LNCaP clone FGC (cell line): ENCODE results near the gene TMEM256.
A peak's percentile ranks its signal among the peaks of the same experiment; 100 is the strongest.

Experiments
- DNase-seq: peaks from one replicate; pipeline ENCODE4 v3.0.0-alpha.2; 2011; ENCODE audit warnings: low read depth
- H3K4me3 ChIP-seq: 2 replicates; pipeline ENCODE4 v1.5.1; 2011; ENCODE audit warnings: mild to moderate bottlenecking, low read depth, low read length, control low read depth
- CTCF ChIP-seq: IDR thresholded peaks from 2 replicates; pipeline ENCODE4 v1.5.1; 2012; ENCODE audit warnings: mild to moderate bottlenecking; ENCODE audit not compliant: control insufficient read depth, insufficient read depth; ENCODE audit errors: extremely low read depth

Gene TMEM256

GRCh38 chr17:7403977-7404736, at the start of gene TMEM256:
Gene TMEM256, minus strand, starts transcription at chr17:7404097. Its CDS starts 13 bp downstream, at chr17:7404084.
- TF ChIP-seq CTCF: no peak
- peak within 1 kb of the TSS; percentile 62 for H3K4me3 ChIP-seq

GRCh38 chr17:7448461-7448860, 44.6 kb upstream of the TMEM256 start:
- no peak for DNase-seq
- TF ChIP-seq CTCF: no peak
- no peak overlapping the region for H3K4me3 ChIP-seq

More at GRCh38 chr17:7403977-7404736, at the start of gene TMEM256:
- DNase-seq: peak; percentile 92

GRCh38 chr17:7445619-7445968, 41.7 kb upstream of the TMEM256 start:
- no peak overlapping the region for H3K4me3 ChIP-seq
- DNase-seq: no peak
- no peak for TF ChIP-seq CTCF

GRCh38 chr17:7444682-7445618, 41.1 kb upstream of the TMEM256 start, which contains the start of gene CHRNB1:
Gene CHRNB1, plus strand, starts transcription at chr17:7445061. Its CDS starts 67 bp downstream, at chr17:7445128.
- H3K4me3 ChIP-seq: no peak within 1 kb of the TSS
- no peak for TF ChIP-seq CTCF
- no peak for DNase-seq

GRCh38 chr17:7443499-7444485, 39.9 kb upstream of the TMEM256 start:
- no peak for TF ChIP-seq CTCF
- DNase-seq: no peak

GRCh38 chr17:7442142-7442541, 38.2 kb upstream of the TMEM256 start:
- no peak for DNase-seq
- no peak for TF ChIP-seq CTCF
- H3K4me3 ChIP-seq: no peak overlapping the region

More at GRCh38 chr17:7443499-7444485, 39.9 kb upstream of the TMEM256 start:
- no peak overlapping the region for H3K4me3 ChIP-seq
